ENCODE measurements around the gene SKAP1.
A peak's percentile ranks its signal among the peaks of the same experiment; 100 is the strongest.
"Not testable (repeated sequence)": the region's sequence is repeated elsewhere in the genome, so short reads cannot be mapped to it uniquely, and the experiment has no call there.

The SKAP1 gene

DNA sequence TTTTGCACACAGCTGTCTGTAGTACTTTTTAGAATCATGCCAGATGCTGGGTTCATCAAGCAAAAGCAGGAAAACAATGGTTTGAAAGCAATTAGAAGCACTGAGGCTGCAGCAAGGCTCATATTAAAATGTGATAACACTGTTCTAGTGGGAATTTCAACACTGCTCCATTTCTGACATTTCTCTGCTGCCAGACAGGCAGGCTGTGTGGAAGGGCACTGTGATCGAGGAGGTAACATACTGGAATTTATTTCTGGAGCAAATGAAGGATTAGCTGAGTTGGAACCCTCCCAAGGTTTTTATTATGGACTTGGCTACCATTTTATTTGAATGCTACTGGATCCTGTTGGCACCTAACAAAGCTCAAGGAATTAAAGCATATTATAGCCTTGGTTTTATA, 66.9 kb downstream of the SKAP1 start:
- TF ChIP-seq, protein P1, sequence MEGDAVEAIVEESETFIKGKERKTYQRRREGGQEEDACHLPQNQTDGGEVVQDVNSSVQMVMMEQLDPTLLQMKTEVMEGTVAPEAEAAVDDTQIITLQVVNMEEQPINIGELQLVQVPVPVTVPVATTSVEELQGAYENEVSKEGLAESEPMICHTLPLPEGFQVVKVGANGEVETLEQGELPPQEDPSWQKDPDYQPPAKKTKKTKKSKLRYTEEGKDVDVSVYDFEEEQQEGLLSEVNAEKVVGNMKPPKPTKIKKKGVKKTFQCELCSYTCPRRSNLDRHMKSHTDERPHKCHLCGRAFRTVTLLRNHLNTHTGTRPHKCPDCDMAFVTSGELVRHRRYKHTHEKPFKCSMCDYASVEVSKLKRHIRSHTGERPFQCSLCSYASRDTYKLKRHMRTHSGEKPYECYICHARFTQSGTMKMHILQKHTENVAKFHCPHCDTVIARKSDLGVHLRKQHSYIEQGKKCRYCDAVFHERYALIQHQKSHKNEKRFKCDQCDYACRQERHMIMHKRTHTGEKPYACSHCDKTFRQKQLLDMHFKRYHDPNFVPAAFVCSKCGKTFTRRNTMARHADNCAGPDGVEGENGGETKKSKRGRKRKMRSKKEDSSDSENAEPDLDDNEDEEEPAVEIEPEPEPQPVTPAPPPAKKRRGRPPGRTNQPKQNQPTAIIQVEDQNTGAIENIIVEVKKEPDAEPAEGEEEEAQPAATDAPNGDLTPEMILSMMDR (IDR thresholded peaks at IDR 0.05): no peak
- TF ChIP-seq ZFX (IDR thresholded peaks at IDR 0.05; ENCODE audit: borderline replicate concordance): no peak
- H3K27ac ChIP-seq: no peak overlapping the region

DNA sequence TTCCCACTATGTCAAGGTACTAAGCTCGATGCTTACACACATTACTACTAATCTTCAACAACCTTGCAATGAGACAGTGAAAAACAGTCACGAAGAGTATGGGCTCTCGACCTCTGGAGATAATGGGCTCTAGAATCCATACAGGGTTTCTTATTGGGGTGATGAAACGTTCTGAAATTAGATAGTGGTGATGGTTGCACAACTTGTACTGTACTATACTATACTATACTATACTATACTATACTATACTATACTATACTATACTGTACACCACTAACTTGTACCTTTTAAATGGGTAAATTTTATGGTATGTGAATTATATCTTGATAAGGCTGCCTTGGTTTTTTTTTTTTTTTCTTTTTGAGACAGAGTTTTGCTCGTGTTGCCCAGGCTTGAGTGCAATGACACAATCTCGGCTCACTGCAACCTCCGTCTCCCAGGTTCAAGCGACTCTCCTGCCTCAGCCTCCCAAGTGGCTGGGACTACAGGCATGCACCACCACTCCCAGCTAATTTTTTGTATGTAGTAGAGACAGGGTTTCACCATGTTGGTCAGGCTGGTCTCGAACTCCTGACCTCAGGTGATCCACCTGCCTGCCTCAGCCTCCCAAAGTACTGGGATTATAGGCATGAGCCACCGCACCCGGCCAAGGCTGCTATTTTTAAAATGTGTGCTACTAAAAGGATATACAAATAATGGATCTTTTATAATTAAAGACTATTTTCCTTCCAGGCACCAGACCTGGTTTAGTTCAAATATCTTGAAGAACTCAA, 69.0 kb downstream of the SKAP1 start:
- not testable (repeated sequence) for H3K27ac ChIP-seq

DNA sequence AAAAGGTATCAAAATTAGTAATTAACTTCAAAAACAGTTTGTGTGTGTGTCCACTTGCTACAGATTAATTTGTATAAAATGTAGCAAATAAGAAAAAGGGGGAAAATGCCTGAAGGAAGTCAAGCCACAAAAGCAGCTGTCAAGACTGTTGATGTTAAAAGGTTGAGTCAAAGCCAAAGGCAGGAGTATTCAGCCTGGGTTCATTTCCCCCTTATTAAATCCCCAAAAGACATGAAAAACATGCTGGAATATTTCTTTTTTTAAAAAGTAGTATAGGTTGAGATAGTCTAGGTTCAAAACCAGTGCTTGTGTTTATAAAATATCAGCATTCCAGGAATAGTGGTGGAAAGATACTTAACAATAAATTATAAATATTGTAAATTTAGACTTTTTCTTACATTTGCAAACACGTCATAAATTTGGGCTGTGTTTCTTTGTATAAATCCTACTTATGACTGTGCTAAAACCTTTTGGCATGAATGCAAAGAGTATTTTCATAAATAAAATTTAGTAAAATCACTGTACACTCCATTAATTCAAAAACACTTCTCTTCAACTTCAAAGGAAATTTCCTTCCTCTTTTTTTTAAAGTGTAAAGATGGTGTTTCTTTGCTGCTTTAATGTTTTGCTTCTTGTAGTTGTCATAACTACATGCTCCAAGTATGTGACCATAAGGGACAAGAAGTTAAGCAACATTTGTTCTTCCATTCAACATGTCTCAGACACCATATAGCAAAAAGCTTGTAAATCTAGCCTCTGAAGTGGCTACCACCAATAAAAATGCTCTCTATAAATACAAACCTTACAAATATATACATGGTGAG, 72.0 kb downstream of the SKAP1 start:
- TF ChIP-seq, protein P1 (IDR thresholded peaks at IDR 0.05): no peak
- no peak for TF ChIP-seq ZFX (IDR thresholded peaks at IDR 0.05; ENCODE audit: borderline replicate concordance)

DNA sequence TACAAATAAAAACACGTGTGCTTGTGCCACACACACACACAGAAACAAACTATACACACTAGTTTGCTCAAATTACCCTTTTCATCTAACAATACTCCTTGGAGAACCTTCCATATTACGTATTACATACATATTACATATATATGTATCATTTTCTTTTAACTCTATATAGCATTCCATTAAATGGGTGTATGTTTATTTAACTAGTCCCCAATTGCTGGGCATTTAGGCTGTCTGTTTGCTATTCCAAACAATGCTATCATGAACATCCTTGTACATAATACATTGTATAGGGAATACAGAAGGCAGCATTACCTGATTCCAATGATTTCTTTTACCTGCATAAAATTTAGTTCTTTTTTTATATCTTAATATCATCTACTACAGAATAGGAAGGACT, 73.1 kb downstream of the SKAP1 start:
- TF ChIP-seq, protein P1 (IDR thresholded peaks at IDR 0.05): no peak
- no peak for TF ChIP-seq ZFX (IDR thresholded peaks at IDR 0.05; ENCODE audit: borderline replicate concordance)
- H3K27ac ChIP-seq: no peak overlapping the region

More for the DNA sequence above, 72.0 kb downstream of the SKAP1 start:
- no peak overlapping the region for H3K27ac ChIP-seq

DNA sequence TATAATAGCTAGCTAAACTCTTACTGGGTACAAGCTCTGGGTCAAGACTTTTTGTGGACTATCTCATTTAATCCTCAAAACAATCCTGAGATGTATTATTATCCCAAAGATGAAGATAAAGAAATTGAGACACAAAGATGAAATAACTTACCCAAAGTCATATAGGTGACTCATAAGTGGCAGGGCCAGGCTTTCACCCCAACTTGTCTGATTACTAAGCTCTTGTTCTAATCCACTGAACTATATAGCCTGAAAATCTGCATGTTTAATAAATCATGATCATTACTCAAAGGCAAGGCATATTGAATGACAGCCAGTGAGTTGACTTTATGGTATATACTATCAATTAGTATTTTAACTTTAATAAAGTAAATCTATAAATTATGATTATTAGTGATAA, 77.4 kb downstream of the SKAP1 start:
- H3K27ac ChIP-seq: no peak overlapping the region
- no peak for TF ChIP-seq ZFX (IDR thresholded peaks at IDR 0.05; ENCODE audit: borderline replicate concordance)
- TF ChIP-seq, protein P1 (IDR thresholded peaks at IDR 0.05): no peak

DNA sequence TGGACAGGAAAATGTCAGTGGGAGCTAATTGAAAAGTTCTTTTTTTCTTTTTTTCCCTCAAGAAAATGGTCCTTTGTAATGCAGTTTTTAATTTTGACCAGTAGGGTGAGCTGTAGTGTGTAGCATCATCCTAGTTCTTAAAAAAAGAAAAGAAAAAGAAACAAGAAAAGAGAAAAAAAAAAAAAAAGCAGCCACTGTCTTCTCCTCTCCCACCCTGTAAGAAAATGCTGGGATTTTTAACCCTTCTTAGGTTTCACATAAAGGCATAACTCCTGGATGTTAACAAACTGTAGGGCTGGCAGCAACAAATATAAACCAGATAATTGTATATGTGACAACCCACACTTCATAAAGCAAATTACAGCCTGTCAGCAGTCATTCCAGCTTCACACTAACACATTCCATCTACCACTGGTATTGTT, 78.1 kb downstream of the SKAP1 start:
- no peak overlapping the region for H3K27ac ChIP-seq
- TF ChIP-seq ZFX (IDR thresholded peaks at IDR 0.05; ENCODE audit: borderline replicate concordance): no peak
- TF ChIP-seq, protein P1 (IDR thresholded peaks at IDR 0.05): peak; percentile 86

DNA sequence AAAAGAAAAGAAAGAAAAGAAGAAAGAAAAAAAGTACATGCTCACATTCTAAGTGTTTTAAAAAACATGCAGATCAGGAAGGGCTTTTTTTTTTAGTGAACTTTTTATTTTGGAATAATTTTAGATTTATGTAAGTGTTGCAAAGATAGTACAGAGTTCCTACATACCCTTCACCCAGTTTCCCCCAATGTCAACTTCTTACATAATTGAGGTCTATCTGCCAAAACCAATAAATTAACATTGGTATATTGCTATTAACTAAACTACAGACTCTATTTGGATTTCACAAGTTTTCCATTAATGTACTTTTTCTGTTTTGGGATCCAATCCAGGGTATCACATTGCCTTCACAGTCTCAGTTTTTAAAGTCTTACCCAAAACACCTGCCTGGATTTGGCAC, 81.7 kb downstream of the SKAP1 start:
- TF ChIP-seq ZFX (IDR thresholded peaks at IDR 0.05; ENCODE audit: borderline replicate concordance): no peak
- TF ChIP-seq, protein P1 (IDR thresholded peaks at IDR 0.05): no peak
- no peak overlapping the region for H3K27ac ChIP-seq
